Measurements from ENCODE around the gene ABLIM2. TPM values are rescaled to one million over a fixed set of nuclear protein-coding genes. Genes with fewer than 3 reads are reported as not detected.
A peak's percentile ranks its signal among the peaks of the same experiment; 100 is the strongest.

The ABLIM2 gene
- total and polyA plus RNA-seq, 2 of the 8 experiments (the other 6 are each of a cell fraction or from before 2014, with no cell fraction given) = 2.8 to 3.0 TPM

GRCh38 chr4:7917669-7918068 lies 240.9 kb downstream of the ABLIM2 start:
- no peaks in the 10 kb centered on the region; a peak in 1 of 4 replicates for H3K9me3 ChIP-seq (ENCODE audit: insufficient read depth in 2 of 2, low read depth in 1 of 2, low read length in 1 of 2)
- FAIRE-seq (no peak), DNase-seq (ENCODE audit: low read depth in 1 of 2, low spot score in 2 of 2) (no peak)
- H2BK15ac ChIP-seq (ENCODE audit: low read length) = no peak overlapping the region
- no peaks in the 10 kb centered on the region for H4K20me1 ChIP-seq (replicated peaks in 1 of 2; ENCODE audit: control insufficient read depth in 1 of 2, insufficient read depth in 2 of 2, low read length in 2 of 2)
- peaks cover 9% of the 10 kb centered on the region; the same call in 1 of the 2 replicates for H3K79me1 ChIP-seq (ENCODE audit: low read depth, low read length)
- H3K23ac ChIP-seq (ENCODE audit: insufficient read length) = no peak overlapping the region
- peak; percentile 12 to 31 (median 13); a peak in 3 of 4 replicates for TF ChIP-seq CTCF (IDR thresholded peaks at IDR 0.05; ENCODE audit: control extremely low read depth in 1 of 3, insufficient read depth in 1 of 3, low read depth in 1 of 3, low read length in 3 of 3)
- TF ChIP-seq CHD1 (IDR thresholded peaks at IDR 0.05; ENCODE audit: low read depth, low read length) = no peak
- H3K14ac ChIP-seq (ENCODE audit: insufficient read length) = no peak overlapping the region
- no peak overlapping the region for H4K8ac ChIP-seq (ENCODE audit: extremely low read depth, insufficient read depth, low read length)
- no peak overlapping the region for H3K27ac ChIP-seq (ENCODE audit: low read depth, low read length)
- H4K5ac ChIP-seq (ENCODE audit: insufficient read length, low read depth, low read length) = no peak overlapping the region
- no peak overlapping the region for H3K4me3 ChIP-seq (ENCODE audit: extremely low read depth in 1 of 4, insufficient read depth in 2 of 4, low read depth in 3 of 4, low read length in 4 of 4)
- no peak overlapping the region for H3K18ac ChIP-seq (ENCODE audit: extremely low read depth, low read length)
- H3K27me3 ChIP-seq (replicated peaks in 1 of 4; ENCODE audit: control insufficient read depth in 3 of 4, extremely low read depth in 1 of 4, insufficient read depth in 3 of 4, low read length in 3 of 4) = no peaks in the 10 kb centered on the region
- H3K23me2 ChIP-seq (ENCODE audit: low read depth, low read length) = no peaks in the 10 kb centered on the region
- no peak overlapping the region for H2AFZ ChIP-seq (ENCODE audit: low read length)
- H3K9ac ChIP-seq (replicated peaks in 1 of 4; ENCODE audit: extremely low read depth in 1 of 4, low read depth in 3 of 4, low read length in 3 of 4) = no peak overlapping the region
- H4K91ac ChIP-seq (replicated peaks; ENCODE audit: insufficient read length, low read length) = no peak overlapping the region
- H2BK12ac ChIP-seq (ENCODE audit: low read depth, low read length) = no peak overlapping the region
- H3K56ac ChIP-seq (replicated peaks; ENCODE audit: insufficient read length, low read depth, low read length) = no peak overlapping the region
- no peaks in the 10 kb centered on the region for H3K36me3 ChIP-seq (ENCODE audit: control insufficient read depth in 2 of 4, insufficient read depth in 4 of 4, low read length in 3 of 4)
- peaks cover 0 to 8% (median 1%) of the 10 kb centered on the region in 4 experiments; a peak in 5 of 7 replicates for H3K4me1 ChIP-seq (replicated peaks in 1 of 4; ENCODE audit: control insufficient read depth in 3 of 4, insufficient read depth in 4 of 4, low read length in 3 of 4)
- no peak overlapping the region for H2AK5ac ChIP-seq (ENCODE audit: low read depth, low read length)
- no peak overlapping the region for H3K4me2 ChIP-seq (ENCODE audit: insufficient read depth in 1 of 2, low read depth in 2 of 2, low read length in 2 of 2)
- CTCF ChIA-PET (ENCODE audit: partially characterized antibody) = interaction anchor here (0.6 to 3.1 kb wide), 13 partner anchors 9 to 96 kb away, joined by 3 to 12 read pairs (median 4); no protein-coding TSS in a partner anchor
- H2BK120ac ChIP-seq (replicated peaks; ENCODE audit: low read depth, low read length) = no peak overlapping the region
- H3K79me2 ChIP-seq (ENCODE audit: control insufficient read depth in 1 of 2, insufficient read depth in 2 of 2, low read length in 2 of 2) = peaks cover 0 to 59% of the 10 kb centered on the region in 2 experiments; a peak in 2 of 4 replicates
- no peak overlapping the region for H3K4ac ChIP-seq (replicated peaks; ENCODE audit: insufficient read length, low read depth, low read length)
- POLR2A ChIA-PET (ENCODE audit: partially characterized antibody) = interaction anchor here (0.8 to 1.7 kb wide), 2 partner anchors 10 to 21 kb away, joined by 3 to 6 read pairs; no protein-coding TSS in a partner anchor
- WGBS, 2 experiments (ENCODE audit: extremely low coverage in 1 of 2, insufficient coverage in 1 of 2, insufficient read length in 1 of 2, insufficient replicate concordance in 2 of 2, low coverage in 1 of 2, low lambda C conversion rate in 2 of 2, missing lambda C conversion rate in 1 of 2) = 79% methylated on average over 6 of the region's 6 CpGs; no CpG with 5 or more reads in 1 of the 2 experiments
- H2BK20ac ChIP-seq (ENCODE audit: low read length) = no peak overlapping the region
- no peak overlapping the region for H2BK5ac ChIP-seq (ENCODE audit: low read depth, low read length)

All from H1 (cell line).